HG03342 (cell line): ENCODE measurements around the gene GPRC5A.

Source experiments
- ATAC-seq: cut with Tn5 transposase; IDR thresholded peaks from one replicate; pipeline ENCODE4 v1.9.1; 2021; ENCODE audit warnings: mild to moderate bottlenecking, moderate library complexity; ENCODE audit not compliant: unreplicated experiment

GPRC5A gene

GRCh38 chr12:12936983-12937491 lies 45.7 kb downstream of the GPRC5A start:
- ATAC-seq: no peak

GRCh38 chr12:12938541-12938940 lies 47.2 kb downstream of the GPRC5A start:
- ATAC-seq: no peak

GRCh38 chr12:12939888-12940287 lies 48.5 kb downstream of the GPRC5A start:
- no peak for ATAC-seq

GRCh38 chr12:12941450-12942350 lies 50.3 kb downstream of the GPRC5A start:
- no peak for ATAC-seq

- no peak for ATAC-seq
Observed at GRCh38 chr12:12943586-12944260, 52.4 kb downstream of the GPRC5A start.

- ATAC-seq: no peak
Observed at GRCh38 chr12:12945591-12945990, 54.2 kb downstream of the GPRC5A start.

- no peak for ATAC-seq
Observed at GRCh38 chr12:12946686-12947355, 55.5 kb downstream of the GPRC5A start.

GRCh38 chr12:12947902-12948301 lies 56.5 kb downstream of the GPRC5A start:
- ATAC-seq: no peak

GRCh38 chr12:12951504-12951903 lies 60.1 kb downstream of the GPRC5A start:
- no peak for ATAC-seq

GRCh38 chr12:12952036-12952435 lies 60.7 kb downstream of the GPRC5A start, which contains the start of gene GPRC5D:
Gene GPRC5D (minus strand): TSS chr12:12952170. CDS start chr12:12950384, 1,786 bp downstream.
- ATAC-seq: no peak

GRCh38 chr12:12954356-12954755 lies 63.0 kb downstream of the GPRC5A start:
- no peak for ATAC-seq

- no peak for ATAC-seq
Observed at GRCh38 chr12:12954878-12955625, 63.7 kb downstream of the GPRC5A start.

- ATAC-seq: no peak
Observed at GRCh38 chr12:12958886-12959285, 67.5 kb downstream of the GPRC5A start.

- no peak for ATAC-seq
Observed at GRCh38 chr12:12960639-12961209, 69.4 kb downstream of the GPRC5A start.

- no peak for ATAC-seq
Observed at GRCh38 chr12:12964255-12964654, 72.9 kb downstream of the GPRC5A start.

GRCh38 chr12:12965836-12966235 lies 74.5 kb downstream of the GPRC5A start:
- ATAC-seq: no peak
